Neuronal stem cell (in vitro differentiated cells): ENCODE data around the gene STXBP5.

Experiments
- DNase-seq: peaks from one replicate; pipeline ENCODE4 v3.0.0-alpha.2; 2013; ENCODE audit warnings: low spot score
- H2AFZ ChIP-seq: one replicate; pipeline ENCODE4 v1.6.1; 2013; ENCODE audit warnings: mild to moderate bottlenecking, low read length, inconsistent platforms
- H2AK5ac ChIP-seq: 2 replicates; pipeline ENCODE4 v1.6.1; 2013; ENCODE audit warnings: low read depth, mild to moderate bottlenecking, inconsistent platforms, low read length, moderate library complexity, mixed read lengths
- H2BK120ac ChIP-seq: 2 replicates; pipeline ENCODE4 v1.6.1; 2013; ENCODE audit warnings: low read depth, mild to moderate bottlenecking, inconsistent platforms, low read length, moderate library complexity, mixed read lengths
- H2BK12ac ChIP-seq: one replicate; pipeline ENCODE4 v1.6.1; 2013; ENCODE audit warnings: low read length, inconsistent platforms
- H2BK15ac ChIP-seq: 2 replicates; pipeline ENCODE4 v1.6.1; 2013; ENCODE audit warnings: mild to moderate bottlenecking, low read length, inconsistent platforms, mixed read lengths
- H2BK5ac ChIP-seq: one replicate; pipeline ENCODE4 v1.6.1; 2013; ENCODE audit warnings: inconsistent platforms, mild to moderate bottlenecking, low read length, moderate library complexity
- H3K14ac ChIP-seq: one replicate; pipeline ENCODE4 v1.6.1; 2013; ENCODE audit warnings: low read length, inconsistent platforms
- H3K18ac ChIP-seq: 2 replicates; pipeline ENCODE4 v1.6.1; 2013; ENCODE audit warnings: low read length, inconsistent platforms
- H3K23ac ChIP-seq: 2 replicates; pipeline ENCODE4 v1.6.1; 2013; ENCODE audit warnings: low read depth, mild to moderate bottlenecking, mixed read lengths, low read length, inconsistent platforms; ENCODE audit not compliant: poor library complexity
- H3K27ac ChIP-seq: replicated peaks from 3 replicates; pipeline ENCODE4 v1.5.1; 2013; ENCODE audit warnings: low read length, inconsistent platforms
- H3K27me3 ChIP-seq, 3 experiments: 2 replicates each; pipeline ENCODE4 v1.6.1; 2013; ENCODE audit warnings: low read length in 3 of 3, mild to moderate bottlenecking in 2 of 3, inconsistent platforms in 1 of 3, low read depth in 1 of 3, mixed read lengths in 1 of 3, moderate library complexity in 1 of 3; ENCODE audit not compliant: control insufficient read depth in 3 of 3, insufficient read depth in 3 of 3
- H3K36me3 ChIP-seq, 2 donors: replicated peaks in 1 of 2; 2 replicates each; pipeline ENCODE4 v1.6.1; 2013; ENCODE audit warnings: low read length in 2 of 2; ENCODE audit not compliant: control insufficient read depth in 2 of 2, insufficient read depth in 2 of 2
- H3K4ac ChIP-seq: 2 replicates; pipeline ENCODE4 v1.6.1; 2013; ENCODE audit warnings: inconsistent platforms, mild to moderate bottlenecking, low read length, moderate library complexity
- H3K4me1 ChIP-seq, 2 donors: 1 replicate in 1 of 2; 2 replicates in 1 of 2; pipeline ENCODE4 v1.6.1; 2013; ENCODE audit warnings: low read length in 2 of 2, low read depth in 1 of 2; ENCODE audit not compliant: control insufficient read depth in 2 of 2, insufficient read depth in 1 of 2
- H3K4me2 ChIP-seq: one replicate; pipeline ENCODE4 v1.6.1; 2013; ENCODE audit warnings: mild to moderate bottlenecking, low read length, inconsistent platforms; ENCODE audit not compliant: insufficient read depth, poor library complexity, severe bottlenecking
- H3K4me3 ChIP-seq, 2 donors: 2 replicates each; pipeline ENCODE4 v1.5.1; 2013; ENCODE audit warnings: low read length in 2 of 2, mild to moderate bottlenecking in 2 of 2, inconsistent platforms in 1 of 2, moderate library complexity in 1 of 2
- H3K79me1 ChIP-seq: one replicate; pipeline ENCODE4 v1.6.1; 2013; ENCODE audit warnings: low read depth, mild to moderate bottlenecking, inconsistent platforms, low read length, moderate library complexity
- H3K9ac ChIP-seq: one replicate; pipeline ENCODE4 v1.6.1; 2013; ENCODE audit warnings: mild to moderate bottlenecking, low read depth, low read length, inconsistent platforms; ENCODE audit not compliant: poor library complexity
- H3K9me3 ChIP-seq, 2 donors: replicated peaks in 1 of 2; 2 replicates each; pipeline versions ENCODE3 to v1.6.1; 2013; ENCODE audit warnings: low read length in 2 of 2, mild to moderate bottlenecking in 2 of 2, inconsistent platforms in 1 of 2, low read depth in 1 of 2, mixed read lengths in 1 of 2, moderate library complexity in 1 of 2; ENCODE audit not compliant: control insufficient read depth in 2 of 2, insufficient read depth in 1 of 2
- H4K8ac ChIP-seq: one replicate; pipeline ENCODE4 v1.6.1; 2013; ENCODE audit warnings: low read depth, mild to moderate bottlenecking, inconsistent platforms, low read length, moderate library complexity
- H4K91ac ChIP-seq: one replicate; pipeline ENCODE4 v1.6.1; 2013; ENCODE audit warnings: low read length, low read depth, mild to moderate bottlenecking, inconsistent platforms; ENCODE audit not compliant: poor library complexity
- WGBS, 2 donors: extraction: QIAGEN DNeasy Blood & Tissue Kit; methylation state at CpG; one replicate each; pipeline ENCODE4 v1.1.7; 2013; ENCODE audit warnings: missing lambda C conversion rate in 2 of 2, mixed read lengths in 1 of 2; ENCODE audit not compliant: insufficient read length in 2 of 2, insufficient replicate concordance in 1 of 2; ENCODE audit errors: extremely low coverage in 2 of 2; 5-methylcytosine and 5-hydroxymethylcytosine counted together

Gene STXBP5

DNA sequence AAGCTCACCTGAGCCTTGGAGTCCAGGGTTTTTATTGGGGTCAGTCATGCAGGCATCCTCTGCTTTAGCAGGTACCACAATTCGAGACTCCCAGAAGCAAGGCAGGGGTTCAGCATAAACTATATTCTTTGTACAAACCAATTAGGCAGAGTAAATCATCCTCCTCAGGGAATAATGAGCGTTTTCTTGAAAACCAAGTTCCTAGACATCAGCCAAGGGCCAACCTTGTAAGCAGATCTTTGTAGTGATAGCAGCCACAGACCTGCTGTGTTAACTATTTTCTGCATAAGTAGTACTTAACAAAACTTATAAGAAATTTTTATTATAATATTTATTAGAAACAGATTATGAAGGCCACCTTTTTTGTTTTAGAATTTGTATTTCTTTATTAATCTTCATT lies 74.7 kb downstream of the STXBP5 start:
- Histone ChIP-seq H3K18ac (no peak overlapping the region), H2BK15ac (no peak overlapping the region), H3K9me3 (peaks cover 3% of the 10 kb centered on the region in 2 donors), H3K4me2 (no peak overlapping the region), H4K8ac (no peak overlapping the region), H3K4ac (no peak overlapping the region), H3K4me1 (no peaks in the 10 kb centered on the region), H2BK5ac (no peak overlapping the region), H3K9ac (no peak overlapping the region), H2AFZ (no peak overlapping the region), H4K91ac (no peak overlapping the region), H3K36me3 (peaks cover 3 to 20% of the 10 kb centered on the region in 2 donors), H3K23ac (no peak overlapping the region), H3K79me1 (no peaks in the 10 kb centered on the region), H3K14ac (no peak overlapping the region), H2BK12ac (no peak overlapping the region), H3K27ac (no peak overlapping the region), H2AK5ac (no peak overlapping the region), H3K27me3 (no peaks in the 10 kb centered on the region), H3K4me3 (no peak overlapping the region), H2BK120ac (no peak overlapping the region)
- no CpG with 5 or more reads among the region's 2 CpGs for WGBS, 2 donors
- DNase-seq: no peak

DNA sequence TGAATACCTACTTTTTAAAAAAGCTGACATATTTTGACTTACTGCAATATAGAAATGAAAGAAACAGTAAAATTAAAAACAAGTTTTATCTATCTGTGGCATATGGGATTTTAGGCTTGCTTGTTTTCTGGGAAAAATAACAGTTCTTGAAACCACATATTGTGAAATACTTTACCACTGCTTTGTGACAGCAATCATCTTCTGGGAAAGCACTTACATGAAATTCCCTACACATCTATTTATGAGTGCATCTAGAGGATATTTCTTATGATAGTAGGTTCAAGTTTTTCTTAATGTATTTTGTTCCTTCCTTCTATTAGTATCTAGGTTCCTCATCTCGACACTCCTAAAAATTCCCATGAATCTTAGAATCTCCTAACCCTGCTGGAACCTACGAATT lies 75.2 kb downstream of the STXBP5 start:
- WGBS, 2 donors: no CpG with 5 or more reads among the region's 2 CpGs
- H2BK120ac ChIP-seq: no peak overlapping the region
- H3K27ac ChIP-seq: no peak overlapping the region
- H3K9me3 ChIP-seq: peaks cover 3% of the 10 kb centered on the region in 2 donors
- H2AK5ac ChIP-seq: no peak overlapping the region
- H2BK5ac ChIP-seq: no peak overlapping the region
- no peak overlapping the region for H3K4ac ChIP-seq
- no peak overlapping the region for H2AFZ ChIP-seq
- no peak overlapping the region for H4K8ac ChIP-seq
- H3K23ac ChIP-seq: no peak overlapping the region
- no peak overlapping the region for H3K4me2 ChIP-seq
- no peaks in the 10 kb centered on the region for H3K79me1 ChIP-seq
- H4K91ac ChIP-seq: no peak overlapping the region
- H3K27me3 ChIP-seq: no peaks in the 10 kb centered on the region
- no peak overlapping the region for H3K9ac ChIP-seq
- no peak overlapping the region for H3K14ac ChIP-seq
- H3K4me1 ChIP-seq: no peaks in the 10 kb centered on the region
- H2BK12ac ChIP-seq: no peak overlapping the region
- H3K36me3 ChIP-seq: peaks cover 3 to 20% of the 10 kb centered on the region in 2 donors
- no peak overlapping the region for H2BK15ac ChIP-seq
- no peak overlapping the region for H3K4me3 ChIP-seq
- no peak for DNase-seq
- H3K18ac ChIP-seq: no peak overlapping the region

DNA sequence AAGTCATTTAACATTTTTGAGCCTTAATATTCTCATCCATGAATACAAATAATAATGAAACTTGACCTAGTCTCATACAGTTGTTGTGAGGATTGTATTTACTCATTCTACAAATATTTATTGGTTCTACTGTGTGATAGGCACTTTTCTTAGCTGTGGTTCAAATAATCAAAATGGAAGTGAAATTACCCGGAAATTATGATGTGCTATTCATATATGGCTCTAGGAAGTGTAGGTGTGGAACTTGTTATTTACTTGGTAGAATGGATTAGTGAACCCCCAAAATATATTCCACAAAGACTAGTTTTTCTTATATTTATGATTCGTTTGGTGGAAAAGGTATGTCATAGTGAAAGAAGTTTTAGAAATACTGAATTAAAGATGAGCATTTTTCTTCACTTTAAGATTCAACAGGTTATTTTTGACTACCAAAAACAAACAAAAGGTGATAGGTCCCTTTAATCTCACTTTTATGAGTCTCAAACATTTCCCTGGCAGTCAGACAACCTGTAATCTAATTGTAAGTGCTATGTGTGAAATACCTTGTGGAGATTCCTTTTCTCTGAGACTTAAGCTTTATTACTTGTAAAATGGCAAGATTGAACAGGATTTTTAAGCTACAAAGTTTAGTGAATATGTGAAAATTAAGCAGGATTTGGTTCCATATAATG lies 77.8 kb downstream of the STXBP5 start:
- Histone ChIP-seq H2BK120ac (no peak overlapping the region), H3K4me1 (no peaks in the 10 kb centered on the region), H3K18ac (no peak overlapping the region), H4K91ac (no peak overlapping the region), H3K4me3 (no peak overlapping the region), H3K36me3 (peaks cover 3 to 20% of the 10 kb centered on the region in 2 donors), H3K23ac (no peak overlapping the region), H2AK5ac (no peak overlapping the region), H3K9me3 (peaks cover 3% of the 10 kb centered on the region in 2 donors), H4K8ac (no peak overlapping the region), H3K4ac (no peak overlapping the region), H2BK15ac (no peak overlapping the region), H3K79me1 (no peaks in the 10 kb centered on the region), H3K4me2 (no peak overlapping the region), H3K27ac (no peak overlapping the region), H2AFZ (no peak overlapping the region), H3K27me3 (no peaks in the 10 kb centered on the region), H2BK5ac (no peak overlapping the region), H3K14ac (no peak overlapping the region), H2BK12ac (no peak overlapping the region), H3K9ac (no peak overlapping the region)
- no peak for DNase-seq
- WGBS, 2 donors: no CpG with 5 or more reads among the region's 2 CpGs

DNA sequence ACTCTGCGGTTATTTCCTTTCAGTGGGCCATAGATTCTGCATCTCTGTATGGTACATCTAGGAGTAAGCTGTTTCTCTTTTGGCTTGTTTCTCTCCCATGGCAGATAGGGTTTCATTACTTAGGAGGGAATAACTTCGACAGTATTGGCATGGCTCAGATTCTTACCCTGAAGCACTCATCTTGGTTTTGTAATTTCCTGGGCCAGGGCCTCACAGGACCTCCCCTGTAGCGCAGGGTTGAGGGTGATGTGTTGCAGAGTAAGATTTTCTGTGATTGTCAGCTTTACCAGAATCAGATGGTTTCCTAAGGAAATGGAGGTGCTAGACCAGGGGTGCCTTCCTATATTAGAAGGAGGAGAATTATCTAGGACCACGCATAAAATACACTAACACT lies 78.3 kb downstream of the STXBP5 start:
- Histone ChIP-seq H3K14ac (no peak overlapping the region), H3K4me1 (no peaks in the 10 kb centered on the region), H2AK5ac (no peak overlapping the region), H4K91ac (no peak overlapping the region), H3K79me1 (no peaks in the 10 kb centered on the region), H3K9ac (no peak overlapping the region), H3K18ac (no peak overlapping the region), H3K4me2 (no peak overlapping the region), H3K23ac (no peak overlapping the region), H2BK120ac (no peak overlapping the region), H2AFZ (no peak overlapping the region), H3K27ac (no peak overlapping the region), H2BK5ac (no peak overlapping the region), H3K36me3 (peaks cover 3 to 20% of the 10 kb centered on the region in 2 donors), H3K4me3 (no peak overlapping the region), H3K9me3 (peaks cover 3% of the 10 kb centered on the region in 2 donors), H2BK15ac (no peak overlapping the region), H3K4ac (no peak overlapping the region), H2BK12ac (no peak overlapping the region), H4K8ac (no peak overlapping the region), H3K27me3 (no peaks in the 10 kb centered on the region)
- no peak for DNase-seq
- WGBS, 2 donors: no CpG with 5 or more reads among the region's 4 CpGs
